H9 (cell line): ENCODE results near the gene LSMEM2. TPM values are rescaled to one million over a fixed set of nuclear protein-coding genes. Genes with fewer than 3 reads are reported as not detected.

ENCODE experiments used
- DNase-seq: peaks from one replicate; pipeline ENCODE4 v3.0.0-alpha.2; 2017
- H2AFZ ChIP-seq: one replicate; pipeline ENCODE4 v1.6.1; 2013; ENCODE audit warnings: mild to moderate bottlenecking, low read length, control low read depth, moderate library complexity
- H2AK5ac ChIP-seq: 2 replicates; pipeline ENCODE4 v1.6.1; 2013; ENCODE audit warnings: low read length, control low read depth, mixed read lengths; ENCODE audit not compliant: insufficient read length
- H2BK120ac ChIP-seq: one replicate; pipeline ENCODE4 v1.6.1; 2013; ENCODE audit warnings: low read depth, mild to moderate bottlenecking, low read length, control low read depth, inconsistent platforms; ENCODE audit not compliant: poor library complexity, severe bottlenecking
- H2BK12ac ChIP-seq: 2 replicates; pipeline ENCODE4 v1.6.1; 2013; ENCODE audit warnings: low read length, control low read depth, mixed read lengths, low read depth; ENCODE audit not compliant: insufficient read length
- H2BK15ac ChIP-seq: 2 replicates; pipeline ENCODE4 v1.6.1; 2013; ENCODE audit warnings: low read depth, low read length, control low read depth
- H2BK20ac ChIP-seq: one replicate; pipeline ENCODE4 v1.6.1; 2013; ENCODE audit warnings: low read depth, mild to moderate bottlenecking, low read length, control low read depth, inconsistent platforms; ENCODE audit not compliant: poor library complexity, severe bottlenecking
- H2BK5ac ChIP-seq: 2 replicates; pipeline ENCODE4 v1.6.1; 2013; ENCODE audit warnings: low read length, control low read depth, mixed read lengths; ENCODE audit not compliant: insufficient read length
- H3K14ac ChIP-seq: 2 replicates; pipeline ENCODE4 v1.6.1; 2013; ENCODE audit warnings: low read length, control low read depth; ENCODE audit not compliant: insufficient read depth
- H3K18ac ChIP-seq: 2 replicates; pipeline ENCODE4 v1.6.1; 2013; ENCODE audit warnings: low read depth, mild to moderate bottlenecking, mixed read lengths, low read length, control low read depth; ENCODE audit not compliant: insufficient read length
- H3K23ac ChIP-seq: 2 replicates; pipeline ENCODE4 v1.6.1; 2013; ENCODE audit warnings: low read length, control low read depth, mixed read lengths, low read depth; ENCODE audit not compliant: insufficient read length
- H3K23me2 ChIP-seq: 2 replicates; pipeline ENCODE4 v1.6.1; 2013; ENCODE audit warnings: low read depth, mild to moderate bottlenecking, mixed read lengths, low read length, control low read depth; ENCODE audit not compliant: insufficient read length, poor library complexity, severe bottlenecking
- H3K27ac ChIP-seq: 2 replicates; pipeline ENCODE4 v1.5.1; 2013; ENCODE audit warnings: low read length, control low read depth, mixed read lengths, low read depth; ENCODE audit not compliant: insufficient read length
- H3K27me3 ChIP-seq: 2 replicates; pipeline ENCODE4 v1.6.1; 2013; ENCODE audit warnings: low read length, control low read depth, inconsistent platforms; ENCODE audit not compliant: insufficient read depth
- H3K4ac ChIP-seq: 2 replicates; pipeline ENCODE4 v1.6.1; 2013; ENCODE audit warnings: low read depth, mild to moderate bottlenecking, control low read depth, inconsistent platforms, low read length, moderate library complexity
- H3K4me1 ChIP-seq: 2 replicates; pipeline ENCODE4 v1.6.1; 2013; ENCODE audit warnings: low read length, control low read depth, inconsistent platforms; ENCODE audit not compliant: insufficient read depth
- H3K4me2 ChIP-seq: 2 replicates; pipeline ENCODE4 v1.6.1; 2013; ENCODE audit warnings: low read length, control low read depth, mixed read lengths; ENCODE audit not compliant: insufficient read length, insufficient read depth
- H3K56ac ChIP-seq: 2 replicates; pipeline ENCODE4 v1.6.1; 2013; ENCODE audit warnings: low read depth, mild to moderate bottlenecking, mixed read lengths, low read length, control low read depth; ENCODE audit not compliant: insufficient read length
- H3K79me1 ChIP-seq: 2 replicates; pipeline ENCODE4 v1.6.1; 2013; ENCODE audit warnings: low read depth, mild to moderate bottlenecking, moderate library complexity, low read length, control low read depth, inconsistent platforms; ENCODE audit not compliant: insufficient read depth, poor library complexity, severe bottlenecking
- H3K79me2 ChIP-seq: 2 replicates; pipeline ENCODE4 v1.6.1; 2013; ENCODE audit warnings: low read length, control low read depth, inconsistent platforms; ENCODE audit not compliant: insufficient read depth
- H3K9ac ChIP-seq: 2 replicates; pipeline ENCODE4 v1.6.1; 2013; ENCODE audit warnings: low read length, control low read depth, mixed read lengths; ENCODE audit not compliant: insufficient read length; ENCODE audit errors: extremely low read depth
- H3K9me3 ChIP-seq: one replicate; pipeline ENCODE4 v1.6.1; 2013; ENCODE audit warnings: low read depth, low read length, inconsistent platforms; ENCODE audit not compliant: control insufficient read depth
- H3T11ph ChIP-seq: one replicate; pipeline ENCODE4 v1.6.1; 2013; ENCODE audit warnings: mild to moderate bottlenecking, low read length, control low read depth, inconsistent platforms
- H4K20me1 ChIP-seq: one replicate; pipeline ENCODE4 v1.6.1; 2013; ENCODE audit not compliant: control insufficient read depth, insufficient read length, insufficient read depth
- H4K5ac ChIP-seq: 2 replicates; pipeline ENCODE4 v1.6.1; 2013; ENCODE audit warnings: low read depth, mild to moderate bottlenecking, mixed read lengths, low read length, control low read depth; ENCODE audit not compliant: insufficient read length
- H4K8ac ChIP-seq: replicated peaks from 2 replicates; pipeline ENCODE4 v1.6.1; 2013; ENCODE audit warnings: low read length, control low read depth, mixed read lengths, low read depth; ENCODE audit not compliant: insufficient read length
- H4K91ac ChIP-seq: 2 replicates; pipeline ENCODE4 v1.6.1; 2013; ENCODE audit warnings: low read depth, mild to moderate bottlenecking, moderate library complexity, mixed read lengths, low read length, control low read depth; ENCODE audit not compliant: insufficient read length
- H3K27ac Mint-ChIP-seq, 3 experiments: 2 replicates in 2 of 3; 3 replicates in 1 of 3; pipeline ENCODE4 v1.8.0; 2020 to 2021; ENCODE audit warnings: mixed read lengths in 3 of 3, mild to moderate bottlenecking in 1 of 3, moderate library complexity in 1 of 3
- H3K27me3 Mint-ChIP-seq: 2 replicates; pipeline ENCODE4 v1.8.0; 2021; ENCODE audit warnings: low read depth, mild to moderate bottlenecking, moderate library complexity, mixed read lengths
- H3K36me3 Mint-ChIP-seq, 3 experiments: 2 replicates in 2 of 3; 3 replicates in 1 of 3; pipeline ENCODE4 v1.8.0; 2020 to 2021; ENCODE audit warnings: low read depth in 3 of 3, mixed read lengths in 3 of 3; ENCODE audit not compliant: insufficient read depth in 1 of 3
- H3K4me1 Mint-ChIP-seq, 2 experiments: 2 replicates each; pipeline ENCODE4 v1.8.0; 2020; ENCODE audit warnings: mixed read lengths in 2 of 2
- H3K4me3 Mint-ChIP-seq, 2 experiments: 2 replicates in 1 of 2; 3 replicates in 1 of 2; pipeline ENCODE4 v1.8.0; 2020 to 2021; ENCODE audit warnings: mild to moderate bottlenecking in 2 of 2, mixed read lengths in 2 of 2, moderate library complexity in 1 of 2
- H3K9me3 Mint-ChIP-seq, 2 experiments: 2 replicates in 1 of 2; 3 replicates in 1 of 2; pipeline ENCODE4 v1.8.0; 2020; ENCODE audit warnings: mild to moderate bottlenecking in 2 of 2, mixed read lengths in 2 of 2, moderate library complexity in 1 of 2
- WGBS: extraction: QIAGEN DNeasy Blood & Tissue Kit; methylation state at CpG from one replicate; pipeline ENCODE4 v1.1.7; 2013; ENCODE audit warnings: missing lambda C conversion rate, low lambda C conversion rate, mixed read lengths; ENCODE audit not compliant: insufficient read length; ENCODE audit errors: extremely low coverage; 5-methylcytosine and 5-hydroxymethylcytosine counted together
- total RNA-seq: library from RNA; stranded (reverse); gene quantifications from 2 replicates; pipeline ENCODE4 v1.2.1, GENCODE V29; 2021
- TF ChIP-seq, protein P1 (sequence below): fragments of 200-600 bp; sonication (generic); conservative IDR thresholded peaks from 3 replicates; pipeline ENCODE4 v1.8.0; 2021; ENCODE audit warnings: antibody characterized with exemption, mild to moderate bottlenecking

The LSMEM2 gene
- total RNA-seq, 1 experiment from 2014 or later: 0.50 TPM

DNA sequence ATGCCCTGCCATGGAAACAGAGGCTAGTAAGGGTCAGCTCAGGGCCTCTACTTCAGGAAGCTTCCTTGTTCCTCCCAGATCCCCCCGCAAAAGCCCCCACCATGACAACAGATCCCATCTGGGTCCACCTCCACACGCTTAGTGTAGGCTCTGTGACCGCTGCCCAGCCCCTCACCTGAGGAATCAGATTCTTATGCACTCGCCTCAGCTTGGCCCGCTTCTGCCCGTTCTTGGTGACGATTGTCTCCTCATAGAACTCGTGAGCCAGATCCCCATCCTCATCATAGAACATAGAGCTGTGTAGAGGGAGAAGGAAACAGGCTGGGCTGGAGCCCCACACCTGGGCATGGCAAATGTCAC, 47.3 kb downstream of the LSMEM2 start:
- Histone ChIP-seq H4K91ac (no peak overlapping the region), H2BK15ac (no peak overlapping the region), H3K56ac (no peak overlapping the region), H2BK5ac (no peak overlapping the region), H3K27me3 (no peaks in the 10 kb centered on the region), H4K20me1 (no peaks in the 10 kb centered on the region), H3K23ac (no peak overlapping the region), H2AK5ac (no peak overlapping the region), H4K5ac (no peak overlapping the region), H3T11ph (no peak overlapping the region), H3K4me2 (no peak overlapping the region), H3K27ac (no peak overlapping the region), H2AFZ (no peak overlapping the region), H3K4me1 (peaks cover 6% of the 10 kb centered on the region; the same call in 1 of the 2 replicates), H3K9me3 (no peaks in the 10 kb centered on the region), H3K23me2 (peaks cover 21% of the 10 kb centered on the region), H3K79me1 (peaks cover 6% of the 10 kb centered on the region), H3K14ac (no peak overlapping the region), H3K9ac (no peak overlapping the region), H2BK12ac (no peak overlapping the region), H3K79me2 (peaks cover 4% of the 10 kb centered on the region; the same call in 1 of the 2 replicates), H4K8ac (no peak overlapping the region), H3K4ac (no peak overlapping the region), H2BK20ac (no peak overlapping the region), H2BK120ac (no peak overlapping the region), H3K18ac (no peak overlapping the region)
- no peaks in the 10 kb centered on the region for H3K9me3 Mint-ChIP-seq
- peak overlapping the region; percentile 88 to 96; a peak in 4 of 5 replicates for H3K4me3 Mint-ChIP-seq
- WGBS: no CpG with 5 or more reads among the region's 8 CpGs
- H3K36me3 Mint-ChIP-seq: peaks cover 21 to 44% (median 28%) of the 10 kb centered on the region in 3 experiments; a peak in 6 of 7 replicates
- no peak for DNase-seq
- no peak overlapping the region for H3K27ac Mint-ChIP-seq
- TF ChIP-seq, protein P1, sequence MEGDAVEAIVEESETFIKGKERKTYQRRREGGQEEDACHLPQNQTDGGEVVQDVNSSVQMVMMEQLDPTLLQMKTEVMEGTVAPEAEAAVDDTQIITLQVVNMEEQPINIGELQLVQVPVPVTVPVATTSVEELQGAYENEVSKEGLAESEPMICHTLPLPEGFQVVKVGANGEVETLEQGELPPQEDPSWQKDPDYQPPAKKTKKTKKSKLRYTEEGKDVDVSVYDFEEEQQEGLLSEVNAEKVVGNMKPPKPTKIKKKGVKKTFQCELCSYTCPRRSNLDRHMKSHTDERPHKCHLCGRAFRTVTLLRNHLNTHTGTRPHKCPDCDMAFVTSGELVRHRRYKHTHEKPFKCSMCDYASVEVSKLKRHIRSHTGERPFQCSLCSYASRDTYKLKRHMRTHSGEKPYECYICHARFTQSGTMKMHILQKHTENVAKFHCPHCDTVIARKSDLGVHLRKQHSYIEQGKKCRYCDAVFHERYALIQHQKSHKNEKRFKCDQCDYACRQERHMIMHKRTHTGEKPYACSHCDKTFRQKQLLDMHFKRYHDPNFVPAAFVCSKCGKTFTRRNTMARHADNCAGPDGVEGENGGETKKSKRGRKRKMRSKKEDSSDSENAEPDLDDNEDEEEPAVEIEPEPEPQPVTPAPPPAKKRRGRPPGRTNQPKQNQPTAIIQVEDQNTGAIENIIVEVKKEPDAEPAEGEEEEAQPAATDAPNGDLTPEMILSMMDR: no peak
- H3K4me1 Mint-ChIP-seq: peaks cover 15 to 31% of the 10 kb centered on the region in 2 experiments
- no peaks in the 10 kb centered on the region; the same call in 1 of the 2 replicates for H3K27me3 Mint-ChIP-seq
